HG03060 (cell line): ENCODE measurements around the gene PDE8B.

Experiments
- ATAC-seq: cut with Tn5 transposase; IDR thresholded peaks from one replicate; pipeline ENCODE4 v1.9.1; 2021; ENCODE audit warnings: low read depth, moderate number of reproducible peaks; ENCODE audit not compliant: unreplicated experiment

The PDE8B gene

DNA sequence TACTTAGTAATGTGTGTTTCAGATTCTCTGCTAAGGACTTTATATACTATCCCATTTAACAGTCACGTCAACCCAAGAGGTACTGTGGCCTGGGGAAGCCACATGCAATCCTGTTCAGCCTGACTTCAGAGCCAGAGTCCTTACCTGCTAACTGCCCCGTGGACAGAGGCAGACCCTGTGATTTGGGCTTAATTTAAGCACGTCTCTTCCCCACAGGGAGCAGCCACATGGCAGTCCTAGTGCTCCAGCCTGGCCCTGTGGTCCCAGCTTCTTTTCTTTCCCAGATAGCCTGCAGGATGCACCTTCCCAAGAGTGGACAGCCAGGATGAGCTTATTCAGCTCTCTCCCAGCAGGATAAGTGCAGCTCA lies 71.5 kb downstream of the PDE8B start:
- ATAC-seq, result no peak

DNA sequence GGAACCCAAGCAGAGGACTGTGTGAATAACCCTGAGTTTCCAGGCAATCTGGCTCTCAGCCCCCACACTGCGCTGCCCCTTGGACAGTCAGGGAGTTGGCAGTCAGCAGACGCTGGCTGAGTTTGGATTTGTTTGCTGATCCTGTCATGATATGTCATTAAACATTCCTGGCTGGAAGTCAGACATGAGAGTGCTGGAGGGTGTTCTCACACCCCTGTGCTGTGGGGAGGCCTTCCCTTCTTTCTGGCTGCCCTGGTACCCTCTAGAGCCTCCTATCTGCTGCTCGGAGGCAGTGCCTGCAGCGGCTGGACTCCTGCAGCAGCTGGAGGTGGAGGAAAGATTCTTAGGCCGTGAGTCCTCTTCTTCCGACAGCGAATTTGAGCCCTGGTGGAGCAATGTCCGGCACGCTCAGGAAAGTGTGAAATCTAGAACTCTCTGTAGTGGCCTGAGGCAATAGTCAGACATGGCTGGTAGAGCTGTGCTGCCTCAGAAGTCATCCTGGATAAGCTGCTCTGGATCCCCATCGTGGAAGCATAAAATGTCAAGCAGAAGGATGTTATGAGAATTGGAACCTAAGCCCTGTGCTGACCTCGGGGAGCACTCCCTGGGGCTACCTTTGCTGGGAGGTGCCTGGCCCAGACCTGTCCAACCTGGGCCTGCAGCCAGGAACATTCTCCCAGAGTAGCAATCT lies 72.0 kb downstream of the PDE8B start:
- no peak for ATAC-seq

DNA sequence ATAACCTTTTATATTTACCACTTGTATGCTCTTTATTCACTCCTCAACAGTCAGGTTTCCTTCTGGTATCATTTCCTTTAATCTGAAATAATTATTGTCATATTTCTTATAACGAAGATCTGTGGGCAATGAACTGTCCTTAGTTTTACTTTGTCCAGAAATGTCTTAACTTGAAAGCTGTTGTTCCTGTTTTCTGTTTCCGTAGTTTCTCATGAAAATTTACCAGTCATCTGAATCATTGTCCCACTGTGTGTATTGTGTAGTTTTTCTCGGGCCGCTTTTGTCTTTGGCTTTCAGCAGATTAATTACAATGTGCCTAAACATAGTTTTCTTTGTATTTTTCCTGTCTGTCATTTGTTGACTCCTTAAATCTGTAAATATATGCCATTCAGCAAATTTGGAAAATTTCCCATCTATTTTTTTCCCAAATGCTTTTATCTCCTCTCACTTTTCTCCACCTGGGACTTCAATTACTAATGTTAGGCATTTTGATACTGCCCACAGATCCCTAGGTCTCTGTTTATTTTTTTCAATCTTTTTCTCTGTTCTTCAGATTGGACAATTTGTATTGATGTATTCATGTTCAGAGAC lies 74.9 kb downstream of the PDE8B start:
- ATAC-seq, result no peak

DNA sequence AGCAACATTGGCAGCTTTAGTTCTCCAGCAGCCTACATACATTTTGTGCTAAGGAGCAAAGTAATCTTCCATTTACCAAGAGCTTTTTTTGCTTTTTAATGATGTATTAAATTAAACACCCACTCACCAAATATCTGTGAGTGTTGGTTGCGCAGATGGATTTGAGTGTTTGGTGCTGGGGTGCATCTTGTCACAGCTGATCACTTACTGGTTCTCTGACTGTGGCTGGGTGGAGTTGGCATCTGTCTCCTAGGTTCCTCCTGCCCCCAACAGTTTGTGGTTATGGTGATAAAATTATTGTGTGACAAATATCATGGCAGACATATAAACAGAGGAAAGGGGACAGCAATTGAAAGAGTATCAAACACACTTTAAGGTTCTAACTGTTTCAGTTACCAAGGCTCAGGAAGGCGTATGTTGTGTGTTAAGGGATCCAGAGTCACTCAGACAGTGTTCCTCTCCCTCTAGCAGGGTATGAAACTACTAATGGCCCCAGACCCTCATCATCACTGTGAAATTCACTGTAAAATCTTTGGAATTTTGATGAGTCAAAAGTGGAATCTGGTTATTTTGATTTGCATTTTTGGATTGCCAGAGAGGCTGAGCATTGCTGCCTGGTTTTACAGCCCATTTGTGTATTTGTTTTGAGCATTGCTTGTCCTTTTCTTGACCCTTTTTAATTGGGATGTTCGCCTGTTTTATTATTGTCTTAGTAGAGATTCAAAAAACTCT lies 81.7 kb downstream of the PDE8B start:
- no peak for ATAC-seq

DNA sequence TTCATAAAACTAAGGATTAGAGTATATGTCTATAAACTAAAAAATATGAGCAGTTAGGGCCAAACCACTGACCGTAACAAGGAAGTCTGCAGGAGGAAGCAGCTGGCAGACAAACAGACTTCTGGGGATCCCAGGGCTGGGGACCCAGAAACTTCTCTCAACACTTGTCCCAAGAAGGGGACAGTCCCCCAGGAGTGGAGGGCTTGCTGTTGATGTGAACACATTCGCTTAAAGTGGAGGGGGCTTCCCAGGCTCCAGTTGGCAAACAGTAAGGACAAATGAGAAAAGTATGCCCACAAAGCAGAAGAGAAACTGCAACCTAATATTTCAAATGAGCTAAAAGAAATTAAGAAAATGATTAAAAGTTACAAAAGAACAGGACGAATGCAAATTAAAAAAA lies 83.7 kb downstream of the PDE8B start:
- ATAC-seq, result no peak

DNA sequence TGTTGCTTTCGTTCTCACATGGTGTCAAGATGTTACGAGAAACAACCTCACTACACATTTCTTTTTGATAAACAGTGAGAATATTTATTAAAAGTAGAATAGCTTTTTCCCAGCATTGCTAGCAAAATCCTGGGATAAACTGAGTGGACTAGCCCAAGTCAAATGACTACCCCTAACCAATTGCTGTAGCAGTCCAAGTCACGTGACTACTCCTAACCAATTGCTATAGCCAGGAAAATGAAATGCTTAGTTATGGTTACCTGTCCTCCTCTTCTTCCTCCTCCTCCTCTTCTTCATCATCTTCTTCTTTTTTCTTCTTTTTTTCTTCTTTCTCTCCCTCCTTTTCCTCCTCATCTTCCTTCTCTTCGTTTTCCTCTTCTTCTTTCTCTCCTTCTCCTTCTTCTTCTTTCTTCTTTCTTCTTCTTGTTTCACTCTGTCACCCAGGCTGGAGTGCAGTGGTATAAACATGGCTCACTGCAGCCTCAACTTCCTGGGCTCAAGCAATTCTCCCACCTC lies 85.4 kb downstream of the PDE8B start:
- ATAC-seq, result no peak

DNA sequence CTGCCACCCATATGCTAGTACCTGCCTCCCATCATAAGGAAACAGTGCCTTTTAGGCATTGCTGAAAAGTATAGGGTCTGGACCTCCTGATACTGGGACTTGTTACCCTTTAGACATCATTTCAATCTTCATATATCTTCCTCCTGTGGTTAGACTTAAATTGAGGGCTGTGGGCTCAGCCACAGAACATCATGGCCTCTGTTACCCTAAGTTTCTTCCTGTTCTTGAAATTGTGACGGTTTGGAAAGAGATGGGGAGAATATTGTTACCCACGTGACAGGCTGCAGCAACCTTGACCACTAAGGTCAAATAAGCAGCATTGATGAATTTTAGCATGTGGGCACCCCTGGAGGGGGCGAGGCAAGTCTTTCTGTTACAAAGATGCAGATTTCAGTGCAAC lies 87.7 kb downstream of the PDE8B start:
- ATAC-seq, result no peak

DNA sequence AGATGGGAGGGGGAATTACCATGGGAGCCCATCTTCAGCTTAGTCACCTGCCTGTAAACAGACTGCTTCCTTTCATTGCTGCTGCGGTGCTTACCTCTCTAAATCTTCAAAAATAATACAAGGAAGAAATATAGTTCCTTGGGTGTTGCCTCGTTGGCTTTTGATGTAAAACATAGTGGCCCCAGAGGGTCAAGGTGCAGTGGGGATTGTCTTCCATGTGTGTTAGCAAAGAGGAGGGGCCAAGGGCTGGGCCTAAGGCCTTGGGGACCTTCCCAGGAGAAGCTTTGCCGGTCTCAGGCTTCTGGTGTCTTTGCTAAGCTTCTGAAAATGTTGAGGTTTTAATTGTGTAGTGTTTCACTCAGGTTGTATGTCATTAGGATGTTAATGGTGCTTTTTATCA lies 90.0 kb downstream of the PDE8B start:
- ATAC-seq, result no peak

DNA sequence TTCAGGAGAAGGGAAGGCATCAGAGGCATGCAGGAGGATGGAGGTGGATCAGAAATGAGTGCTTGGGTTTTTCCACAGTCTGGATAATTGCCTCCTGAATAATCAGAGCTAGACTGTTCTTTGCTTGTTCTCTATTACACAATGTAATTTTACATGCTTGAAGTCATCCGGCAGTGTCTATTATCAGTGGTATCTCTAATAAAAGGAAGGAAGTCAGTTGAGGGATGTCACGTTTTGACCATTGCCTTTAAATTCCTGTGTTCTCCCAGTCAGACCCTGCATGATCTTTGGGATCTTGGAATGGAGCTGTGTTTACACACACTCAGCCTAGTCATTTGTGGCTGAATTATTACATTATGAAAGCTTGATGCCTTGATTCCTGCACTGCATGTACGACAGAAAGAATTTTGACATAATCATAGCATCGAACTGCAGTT lies 91.0 kb downstream of the PDE8B start:
- ATAC-seq, result no peak

DNA sequence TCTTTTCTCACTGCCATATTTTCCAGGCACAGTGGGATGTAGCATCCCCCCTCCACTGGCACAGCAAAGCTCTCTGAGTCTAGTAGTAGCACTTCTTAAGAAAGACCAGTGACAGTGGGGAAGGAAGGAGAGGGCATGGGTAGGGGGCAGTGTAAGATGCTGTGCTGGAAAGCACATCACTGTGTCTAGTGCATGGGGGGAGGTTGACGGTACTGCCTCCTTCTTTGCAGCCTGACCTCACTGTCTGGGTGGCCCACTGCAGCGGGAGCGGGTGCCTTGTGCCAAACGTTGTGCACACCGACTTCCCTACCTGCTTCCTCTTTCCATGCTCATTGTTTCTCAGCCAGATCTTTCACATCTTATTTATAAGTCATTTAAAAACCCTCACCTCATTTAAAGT lies 91.8 kb downstream of the PDE8B start:
- ATAC-seq, result no peak

DNA sequence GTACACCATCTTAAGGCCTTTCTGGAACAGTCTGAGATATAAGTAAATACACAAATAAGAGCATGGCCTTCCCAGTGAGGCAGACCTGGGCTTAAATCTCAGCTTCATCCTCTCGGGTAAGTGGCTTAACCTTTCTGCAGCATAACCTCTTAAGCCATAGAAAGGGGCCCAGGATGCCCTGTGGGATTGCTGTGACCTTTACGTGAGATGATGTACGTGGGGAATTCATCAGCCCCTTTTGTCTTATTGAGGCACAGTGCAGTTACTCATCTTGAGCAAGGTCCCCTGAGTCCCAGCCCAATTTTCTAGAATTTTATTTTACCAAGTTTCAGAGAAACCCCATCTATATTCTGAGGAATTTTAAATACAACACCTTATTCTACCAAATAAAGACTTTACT lies 92.2 kb downstream of the PDE8B start:
- ATAC-seq, result no peak

DNA sequence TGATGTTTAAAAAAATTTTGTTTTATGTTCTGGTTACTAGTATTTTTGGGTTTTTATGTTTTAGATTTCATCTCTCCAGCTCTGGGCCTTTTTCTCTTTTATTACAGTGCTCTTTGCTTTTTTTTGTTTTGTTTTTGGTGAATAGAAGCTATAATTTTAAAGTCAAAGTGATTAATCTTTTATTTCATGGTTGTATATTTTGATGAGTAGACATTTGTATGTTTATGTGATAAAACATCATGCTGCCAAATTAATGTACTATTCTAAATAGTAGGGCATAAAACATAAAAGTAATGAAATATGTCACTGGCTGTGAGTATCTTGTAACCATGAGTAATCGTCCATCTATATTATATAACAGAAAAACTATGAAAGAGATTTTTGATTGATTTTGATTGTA lies 93.9 kb downstream of the PDE8B start:
- ATAC-seq, result no peak

DNA sequence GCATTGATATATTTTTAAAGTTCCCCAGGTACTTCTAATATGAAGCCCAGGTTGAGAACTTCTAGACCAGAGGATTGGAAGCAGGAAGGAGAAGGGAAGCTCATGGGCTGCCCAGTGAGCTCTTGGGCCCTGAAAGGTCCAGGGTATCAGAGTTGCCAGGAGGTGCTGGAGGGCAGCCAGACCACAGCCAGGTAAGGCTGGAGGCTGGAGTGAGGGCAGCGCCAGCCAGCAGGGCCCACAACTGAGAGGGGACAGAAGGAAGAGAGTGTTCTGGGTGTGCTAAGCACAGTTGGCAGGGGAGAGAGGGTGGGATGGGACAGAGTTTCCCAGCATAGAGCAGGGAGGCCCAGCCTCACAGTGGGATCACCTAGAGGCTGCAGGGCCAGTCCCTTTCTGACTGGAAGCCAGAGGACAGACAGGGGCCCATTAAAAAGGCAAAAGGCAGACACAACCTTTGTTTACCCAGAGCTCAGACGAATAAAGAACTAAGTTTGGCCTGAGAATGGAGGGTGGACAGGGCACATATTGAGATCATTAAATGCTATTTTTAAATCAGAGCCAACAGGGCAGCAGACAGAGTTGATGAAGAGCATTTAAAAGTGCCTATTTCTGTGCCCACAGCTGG lies 94.9 kb downstream of the PDE8B start:
- ATAC-seq, result no peak

DNA sequence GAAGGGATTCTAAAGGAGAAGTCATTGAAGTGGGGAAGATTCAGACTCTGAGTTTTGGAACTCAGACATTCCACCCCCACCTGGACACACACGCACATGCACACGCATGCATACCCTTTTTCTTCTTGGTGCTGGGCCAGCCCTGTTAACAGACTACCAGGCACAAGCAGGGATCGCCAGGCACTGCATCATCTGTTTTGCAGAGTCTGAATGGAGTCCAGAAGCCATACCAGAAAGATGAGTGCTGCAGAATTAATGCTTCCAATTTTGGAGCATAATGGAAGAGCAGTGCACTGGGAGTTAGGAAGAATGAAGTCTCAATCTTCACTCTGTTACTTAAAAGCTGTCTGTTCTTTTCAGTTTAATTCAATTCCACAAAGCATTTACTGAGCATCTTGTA lies 95.5 kb downstream of the PDE8B start:
- ATAC-seq, result no peak

DNA sequence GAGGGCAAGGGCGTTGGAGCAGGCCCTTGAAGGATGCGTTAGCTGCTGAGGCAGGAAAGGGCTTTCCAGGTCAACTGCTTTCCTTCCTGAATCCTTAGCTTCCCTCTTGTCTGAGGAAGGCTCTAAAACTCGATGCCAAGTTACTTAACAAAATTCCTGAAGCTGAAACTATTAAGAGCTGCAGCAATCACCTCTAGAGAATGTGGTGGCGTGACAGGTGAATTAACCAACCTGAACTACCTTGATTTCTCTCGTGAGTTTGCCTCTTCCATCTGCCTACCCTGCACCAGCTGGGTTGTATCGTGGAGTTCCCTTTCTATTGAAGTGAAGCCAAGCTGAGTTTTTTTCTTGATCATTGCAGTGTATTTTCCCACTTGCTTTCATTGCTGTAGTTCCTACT lies 96.1 kb downstream of the PDE8B start:
- ATAC-seq, result no peak

DNA sequence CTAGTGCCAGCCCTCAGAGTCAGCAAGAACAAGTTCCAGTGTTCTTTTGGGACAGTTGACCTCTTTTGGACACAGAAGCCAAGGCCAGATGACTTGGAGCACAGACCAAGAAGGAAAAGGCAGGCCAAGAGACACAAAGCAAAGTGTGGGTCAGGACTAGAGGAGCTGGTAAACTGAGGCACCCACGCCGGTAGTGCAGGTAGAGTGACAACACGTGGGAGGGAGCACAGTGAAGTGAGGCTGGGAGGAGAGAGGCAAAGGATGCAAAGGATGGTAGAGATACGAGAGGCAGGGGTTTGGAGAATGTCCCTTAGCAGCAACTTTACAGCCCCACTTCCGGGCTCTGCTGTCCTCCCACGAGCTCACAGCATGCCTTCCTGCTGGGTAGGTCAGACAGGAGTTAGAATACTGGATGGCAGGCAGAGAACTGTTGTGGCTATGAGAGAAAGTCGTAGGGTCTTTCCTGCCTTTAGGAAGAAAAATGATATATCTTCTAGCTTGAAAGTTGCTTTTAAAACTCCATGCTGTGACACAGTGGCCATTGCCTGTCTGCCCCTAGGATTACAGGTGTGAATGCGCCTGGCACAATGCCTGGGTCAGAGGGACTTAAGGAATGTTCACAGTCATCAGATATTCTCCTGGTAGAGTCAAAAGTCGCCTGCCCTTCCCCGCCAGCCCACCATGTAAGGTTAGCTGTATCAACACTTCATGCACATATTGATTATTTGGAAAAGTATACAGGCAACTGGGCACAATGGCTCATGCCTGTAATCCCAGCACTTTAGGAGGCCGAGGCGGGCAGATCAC lies 97.9 kb downstream of the PDE8B start:
- ATAC-seq, result no peak

DNA sequence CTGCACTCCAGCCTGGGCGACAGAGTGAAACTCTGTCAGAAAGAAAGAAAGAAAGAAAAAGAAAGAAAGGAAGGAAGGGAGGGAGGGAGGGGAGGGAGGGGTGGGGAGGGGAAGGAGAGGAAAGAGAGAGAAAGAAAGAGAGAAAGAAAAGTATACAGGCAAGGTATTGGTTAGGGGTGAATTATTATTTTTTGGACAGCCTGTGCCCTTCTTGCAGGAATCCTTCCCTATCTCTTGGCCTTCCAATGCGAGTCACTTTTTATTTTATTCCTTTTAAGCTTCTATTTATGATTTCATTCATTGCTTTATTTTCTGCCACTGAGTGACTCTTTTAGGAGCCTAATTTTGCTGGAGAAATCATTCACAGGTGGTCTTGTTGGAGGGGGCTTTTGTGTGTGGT lies 98.7 kb downstream of the PDE8B start:
- no peak for ATAC-seq

DNA sequence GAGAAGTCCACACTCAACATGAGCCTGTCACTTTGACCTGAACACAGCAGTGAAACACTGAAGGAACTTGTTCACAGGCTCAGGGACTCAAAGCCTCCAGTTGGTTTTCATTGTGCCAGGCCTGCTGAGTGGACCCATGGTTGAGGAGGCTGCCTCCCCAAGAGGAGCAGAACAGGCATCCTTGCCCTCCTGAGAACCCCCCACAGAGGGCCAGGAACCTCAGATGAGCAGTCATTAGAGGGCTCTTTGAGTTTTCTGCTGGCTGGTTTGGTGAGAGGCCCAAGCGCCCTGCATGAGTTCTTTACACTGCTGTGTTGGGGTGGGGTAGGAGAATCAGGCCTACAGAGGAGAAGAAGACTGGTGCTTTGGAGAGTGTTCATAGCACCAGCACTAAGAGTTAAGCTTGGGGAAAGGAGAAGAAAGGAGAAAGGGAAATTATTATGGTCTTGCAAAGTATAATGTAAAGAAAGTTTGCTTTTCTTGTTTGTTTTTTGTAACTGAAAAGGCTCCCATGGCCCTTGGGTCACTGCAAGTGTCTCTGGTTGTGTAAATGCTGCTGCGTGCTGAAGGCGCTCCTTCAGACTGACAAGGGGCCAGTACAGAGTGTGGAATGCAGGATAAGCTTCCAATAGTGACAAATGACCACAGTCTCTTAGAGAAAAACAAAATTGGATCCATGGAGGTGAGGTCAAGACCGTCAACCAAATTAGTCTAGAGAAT lies 100.2 kb downstream of the PDE8B start:
- no peak for ATAC-seq

DNA sequence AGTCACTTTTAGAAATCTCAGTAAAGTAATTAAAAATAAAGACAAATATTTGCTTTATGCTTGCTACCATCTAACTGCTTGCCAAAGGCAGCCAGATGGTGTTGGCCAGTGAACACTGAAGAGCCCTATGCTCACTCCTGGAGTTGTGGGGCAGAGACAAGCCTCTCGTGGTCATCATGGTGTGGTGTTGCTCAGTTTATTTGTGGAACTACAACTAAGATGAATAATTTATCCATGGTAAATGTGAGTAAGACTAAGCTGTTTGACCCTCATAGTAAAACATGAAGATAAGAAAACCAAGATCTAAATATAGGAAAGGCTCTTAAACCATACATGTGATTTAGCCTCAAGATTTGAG lies 100.7 kb downstream of the PDE8B start:
- no peak for ATAC-seq

DNA sequence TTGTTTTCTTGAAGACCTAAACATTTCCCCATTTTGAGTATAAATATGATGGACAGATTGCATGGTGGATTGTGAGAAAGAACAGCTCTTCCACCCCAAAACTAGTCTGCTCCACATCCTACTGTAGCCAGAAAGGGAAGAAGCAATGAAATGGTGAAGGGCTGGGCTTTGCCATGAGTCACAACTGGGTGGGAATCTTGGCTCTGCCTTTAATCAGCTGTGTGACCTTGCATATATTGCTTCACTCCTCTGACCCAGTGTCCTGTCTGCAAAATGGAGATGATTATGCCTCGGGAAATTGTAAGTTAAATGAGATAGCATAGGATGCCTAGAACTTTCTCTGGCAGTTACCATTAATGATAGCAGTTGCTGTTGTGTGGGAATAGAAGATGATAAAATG lies 101.9 kb downstream of the PDE8B start:
- no peak for ATAC-seq
